Astrocyte (in vitro differentiated cells and primary cell): ENCODE results near the gene BPHL. TPM values are rescaled to one million over a fixed set of nuclear protein-coding genes. Genes with fewer than 3 reads are reported as not detected.

ENCODE experiments used
- DNase-seq: peaks from one replicate; pipeline ENCODE4 v3.0.0-alpha.2; 2010; ENCODE audit warnings: low read depth
- FAIRE-seq: peaks from 2 replicates; lab custom pipeline; 2011; peaks lifted over from hg19 to GRCh38; lab: Jason Lieb, UNC
- H2AFZ ChIP-seq: 2 replicates; pipeline ENCODE4 v1.6.0; 2012; ENCODE audit warnings: low read depth, low read length, inconsistent platforms
- H3K27ac ChIP-seq: 2 replicates; pipeline ENCODE4 v1.5.1; 2011; ENCODE audit warnings: low read depth, low read length, inconsistent platforms
- H3K27me3 ChIP-seq: 2 replicates; pipeline ENCODE4 v1.6.0; 2011; ENCODE audit warnings: low read length, inconsistent platforms; ENCODE audit not compliant: insufficient read depth
- H3K36me3 ChIP-seq: 2 replicates; pipeline ENCODE4 v1.5.1; 2011; ENCODE audit warnings: low read length, inconsistent platforms; ENCODE audit not compliant: insufficient read depth
- H3K4me1 ChIP-seq: 2 replicates; pipeline ENCODE4 v1.5.1; 2011; ENCODE audit warnings: low read length, inconsistent platforms; ENCODE audit not compliant: insufficient read depth
- H3K4me2 ChIP-seq: 2 replicates; pipeline ENCODE4 v1.6.0; 2012; ENCODE audit warnings: low read length, inconsistent platforms
- H3K4me3 ChIP-seq: 2 replicates; pipeline ENCODE4 v1.5.1; 2011; ENCODE audit warnings: low read depth, mild to moderate bottlenecking, low read length, inconsistent platforms; ENCODE audit not compliant: insufficient read depth
- H3K79me2 ChIP-seq: 2 replicates; pipeline ENCODE4 v1.6.0; 2012; ENCODE audit warnings: mild to moderate bottlenecking, low read length, inconsistent platforms; ENCODE audit not compliant: insufficient read depth
- H3K9ac ChIP-seq: 2 replicates; pipeline ENCODE4 v1.6.0; 2012; ENCODE audit warnings: mild to moderate bottlenecking, low read length, inconsistent platforms
- H3K9me3 ChIP-seq: 2 replicates; pipeline ENCODE4 v1.5.1; 2012; ENCODE audit warnings: low read depth, mild to moderate bottlenecking, low read length, inconsistent platforms; ENCODE audit not compliant: insufficient read depth
- H4K20me1 ChIP-seq: 2 replicates; pipeline ENCODE4 v1.6.0; 2012; ENCODE audit warnings: low read length, inconsistent platforms; ENCODE audit not compliant: insufficient read depth
- H3K27ac Mint-ChIP-seq: one replicate; pipeline ENCODE4 v1.8.0; 2021; ENCODE audit warnings: mild to moderate bottlenecking, mixed read lengths; ENCODE audit not compliant: unreplicated experiment
- H3K27me3 Mint-ChIP-seq: one replicate; pipeline ENCODE4 v1.8.0; 2021; ENCODE audit warnings: low read depth, mixed read lengths; ENCODE audit not compliant: unreplicated experiment
- H3K36me3 Mint-ChIP-seq: one replicate; pipeline ENCODE4 v1.8.0; 2021; ENCODE audit warnings: low read depth, mixed read lengths; ENCODE audit not compliant: unreplicated experiment
- H3K4me1 Mint-ChIP-seq: one replicate; pipeline ENCODE4 v1.8.0; 2021; ENCODE audit warnings: low read depth, mixed read lengths; ENCODE audit not compliant: unreplicated experiment
- H3K4me3 Mint-ChIP-seq: one replicate; pipeline ENCODE4 v1.8.0; 2021; ENCODE audit warnings: mild to moderate bottlenecking, moderate library complexity, mixed read lengths; ENCODE audit not compliant: unreplicated experiment
- H3K9me3 Mint-ChIP-seq: one replicate; pipeline ENCODE4 v1.8.0; 2021; ENCODE audit warnings: mild to moderate bottlenecking, mixed read lengths; ENCODE audit not compliant: unreplicated experiment
- CTCF ChIP-seq: IDR thresholded peaks from 2 replicates; pipeline ENCODE4 v1.5.1; 2011; ENCODE audit warnings: low read depth, mild to moderate bottlenecking, inconsistent platforms, low read length, moderate library complexity; ENCODE audit not compliant: insufficient read depth
- EZH2 ChIP-seq: IDR thresholded peaks from 2 replicates; pipeline ENCODE4 v1.6.1; 2012; ENCODE audit warnings: mild to moderate bottlenecking, low read length, inconsistent platforms; ENCODE audit not compliant: insufficient read depth
- total RNA-seq: library from RNA; stranded (reverse); gene quantifications from 2 replicates; pipeline ENCODE4 v1.2.1, GENCODE V29; 2021

Gene BPHL
- total RNA-seq, 1 donor from 2014 or later = 22.7 TPM

GRCh38 chr6:3108746-3109414, 9.6 kb upstream of the BPHL start:
- Mint-ChIP-seq H3K4me3 (no peak overlapping the region), H3K27me3 (no peaks in the 10 kb centered on the region), H3K36me3 (peaks cover 30% of the 10 kb centered on the region), H3K27ac (no peak overlapping the region), H3K4me1 (no peaks in the 10 kb centered on the region), H3K9me3 (no peaks in the 10 kb centered on the region)
- Histone ChIP-seq H3K27ac (no peak overlapping the region), H3K9me3 (no peaks in the 10 kb centered on the region), H3K4me2 (no peak overlapping the region), H3K4me1 (no peaks in the 10 kb centered on the region), H3K27me3 (no peaks in the 10 kb centered on the region), H3K9ac (no peak overlapping the region), H4K20me1 (peaks cover 10% of the 10 kb centered on the region), H3K4me3 (no peak overlapping the region), H2AFZ (no peak overlapping the region), H3K79me2 (no peaks in the 10 kb centered on the region), H3K36me3 (peaks cover 50% of the 10 kb centered on the region)
- no peak for FAIRE-seq
- TF ChIP-seq CTCF (no peak), EZH2 (no peak)
- DNase-seq = no peak

GRCh38 chr6:3109761-3110160, 8.8 kb upstream of the BPHL start:
- peaks cover 43% of the 10 kb centered on the region for H3K36me3 ChIP-seq
- H3K9me3 Mint-ChIP-seq = no peaks in the 10 kb centered on the region
- peaks cover 23% of the 10 kb centered on the region for H3K36me3 Mint-ChIP-seq

More at GRCh38 chr6:3109761-3110160, 8.8 kb upstream of the BPHL start:
- no peak overlapping the region for H3K4me3 ChIP-seq
- TF ChIP-seq EZH2 (no peak), CTCF (no peak)
- no peaks in the 10 kb centered on the region for H3K27me3 ChIP-seq
- H3K4me1 ChIP-seq = no peaks in the 10 kb centered on the region
- DNase-seq = no peak
- FAIRE-seq = no peak
- no peak overlapping the region for H3K4me3 Mint-ChIP-seq
- no peak overlapping the region for H3K27ac ChIP-seq
- peaks cover 10% of the 10 kb centered on the region for H4K20me1 ChIP-seq
- no peak overlapping the region for H2AFZ ChIP-seq
- no peaks in the 10 kb centered on the region for H3K27me3 Mint-ChIP-seq
- no peak overlapping the region for H3K9ac ChIP-seq
- no peak overlapping the region for H3K4me2 ChIP-seq
- H3K79me2 ChIP-seq = no peaks in the 10 kb centered on the region
- no peaks in the 10 kb centered on the region for H3K9me3 ChIP-seq
- H3K4me1 Mint-ChIP-seq = no peaks in the 10 kb centered on the region
- no peak overlapping the region for H3K27ac Mint-ChIP-seq
